KMS-11 (cell line): ENCODE results near the gene IDUA.

ENCODE experiments used
- H2AFZ ChIP-seq: fragments of 200-600 bp; sonication (generic); 2 replicates; pipeline ENCODE4 v1.6.1; 2016; ENCODE audit warnings: antibody characterized with exemption, mixed run types, low read depth
- H3K27ac ChIP-seq: fragments of 200-600 bp; sonication (generic); 2 replicates; pipeline ENCODE4 v1.6.1; 2016; ENCODE audit warnings: mild to moderate bottlenecking, mixed run types
- H3K27me3 ChIP-seq: fragments of 200-600 bp; sonication (generic); 2 replicates; pipeline ENCODE4 v1.6.1; 2017; ENCODE audit warnings: mild to moderate bottlenecking, low read depth, mixed run types, moderate library complexity; ENCODE audit not compliant: insufficient read depth
- H3K36me3 ChIP-seq: fragments of 200-600 bp; sonication (generic); 2 replicates; pipeline ENCODE4 v1.6.1; 2017; ENCODE audit warnings: mild to moderate bottlenecking, mixed run types; ENCODE audit not compliant: insufficient read depth
- H3K4me1 ChIP-seq: fragments of 200-600 bp; sonication (generic); 2 replicates; pipeline ENCODE4 v1.6.1; 2016; ENCODE audit warnings: mild to moderate bottlenecking, low read depth, mixed run types; ENCODE audit not compliant: poor library complexity, severe bottlenecking
- H3K4me2 ChIP-seq: fragments of 200-600 bp; sonication (generic); 2 replicates; pipeline ENCODE4 v1.7.0; 2016; ENCODE audit warnings: mild to moderate bottlenecking, mixed run types
- H3K4me3 ChIP-seq: fragments of 200-600 bp; sonication (generic); IDR thresholded peaks from 2 replicates; pipeline ENCODE4 v1.6.1; 2017; ENCODE audit warnings: low read depth, low read length, mixed read lengths; ENCODE audit not compliant: insufficient read depth
- H3K79me2 ChIP-seq: fragments of 200-600 bp; sonication (generic); 2 replicates; pipeline ENCODE4 v1.6.1; 2016; ENCODE audit warnings: low read depth, mixed run types; ENCODE audit not compliant: insufficient read depth
- H3K9ac ChIP-seq: fragments of 200-600 bp; sonication (generic); 2 replicates; pipeline ENCODE4 v1.6.1; 2016; ENCODE audit warnings: mild to moderate bottlenecking, mixed run types
- H4K20me1 ChIP-seq: fragments of 200-600 bp; sonication (generic); 2 replicates; pipeline ENCODE4 v1.6.1; 2016; ENCODE audit warnings: mild to moderate bottlenecking, mixed run types; ENCODE audit not compliant: insufficient read depth
- TF ChIP-seq, protein P1 (sequence below): fragments of 200-600 bp; sonication (generic); conservative IDR thresholded peaks from 2 replicates; pipeline ENCODE4 v1.6.1; 2017; ENCODE audit warnings: low read depth, mild to moderate bottlenecking, antibody characterized with exemption, low read length, moderate library complexity, mixed read lengths

IDUA gene

GRCh38 chr4:960636-961350, 26.1 kb upstream of the IDUA start:
- Histone ChIP-seq H3K4me3 (no peak overlapping the region), H3K79me2 (no peaks in the 10 kb centered on the region), H3K27me3 (no peaks in the 10 kb centered on the region), H2AFZ (no peak overlapping the region), H3K9ac (no peak overlapping the region), H3K27ac (no peak overlapping the region), H3K4me2 (no peak overlapping the region), H3K4me1 (no peaks in the 10 kb centered on the region), H3K36me3 (no peaks in the 10 kb centered on the region), H4K20me1 (no peaks in the 10 kb centered on the region)
- TF ChIP-seq, protein P1, sequence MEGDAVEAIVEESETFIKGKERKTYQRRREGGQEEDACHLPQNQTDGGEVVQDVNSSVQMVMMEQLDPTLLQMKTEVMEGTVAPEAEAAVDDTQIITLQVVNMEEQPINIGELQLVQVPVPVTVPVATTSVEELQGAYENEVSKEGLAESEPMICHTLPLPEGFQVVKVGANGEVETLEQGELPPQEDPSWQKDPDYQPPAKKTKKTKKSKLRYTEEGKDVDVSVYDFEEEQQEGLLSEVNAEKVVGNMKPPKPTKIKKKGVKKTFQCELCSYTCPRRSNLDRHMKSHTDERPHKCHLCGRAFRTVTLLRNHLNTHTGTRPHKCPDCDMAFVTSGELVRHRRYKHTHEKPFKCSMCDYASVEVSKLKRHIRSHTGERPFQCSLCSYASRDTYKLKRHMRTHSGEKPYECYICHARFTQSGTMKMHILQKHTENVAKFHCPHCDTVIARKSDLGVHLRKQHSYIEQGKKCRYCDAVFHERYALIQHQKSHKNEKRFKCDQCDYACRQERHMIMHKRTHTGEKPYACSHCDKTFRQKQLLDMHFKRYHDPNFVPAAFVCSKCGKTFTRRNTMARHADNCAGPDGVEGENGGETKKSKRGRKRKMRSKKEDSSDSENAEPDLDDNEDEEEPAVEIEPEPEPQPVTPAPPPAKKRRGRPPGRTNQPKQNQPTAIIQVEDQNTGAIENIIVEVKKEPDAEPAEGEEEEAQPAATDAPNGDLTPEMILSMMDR = no peak

GRCh38 chr4:961351-962230, 25.3 kb upstream of the IDUA start:
- no peaks in the 10 kb centered on the region for H4K20me1 ChIP-seq
- H3K36me3 ChIP-seq = no peaks in the 10 kb centered on the region
- H3K4me1 ChIP-seq = no peaks in the 10 kb centered on the region
- H3K9ac ChIP-seq = no peak overlapping the region
- no peak overlapping the region for H2AFZ ChIP-seq
- no peaks in the 10 kb centered on the region for H3K27me3 ChIP-seq
- TF ChIP-seq, protein P1 = no peak
- H3K27ac ChIP-seq = no peak overlapping the region
- no peaks in the 10 kb centered on the region for H3K79me2 ChIP-seq
- H3K4me3 ChIP-seq = no peak overlapping the region
- no peak overlapping the region for H3K4me2 ChIP-seq

- H3K4me3 ChIP-seq = no peak overlapping the region
- H4K20me1 ChIP-seq = no peaks in the 10 kb centered on the region
- H3K9ac ChIP-seq = no peak overlapping the region
- no peaks in the 10 kb centered on the region for H3K36me3 ChIP-seq
- TF ChIP-seq, protein P1 = no peak
- H3K4me1 ChIP-seq = no peaks in the 10 kb centered on the region
- H2AFZ ChIP-seq = no peak overlapping the region
- H3K27ac ChIP-seq = no peak overlapping the region
- H3K4me2 ChIP-seq = no peak overlapping the region
- H3K79me2 ChIP-seq = no peaks in the 10 kb centered on the region
- no peaks in the 10 kb centered on the region for H3K27me3 ChIP-seq
Measured at GRCh38 chr4:962231-963208, 24.3 kb upstream of the IDUA start.
